ENCODE measurements around the gene MAPK8IP1.

DNA sequence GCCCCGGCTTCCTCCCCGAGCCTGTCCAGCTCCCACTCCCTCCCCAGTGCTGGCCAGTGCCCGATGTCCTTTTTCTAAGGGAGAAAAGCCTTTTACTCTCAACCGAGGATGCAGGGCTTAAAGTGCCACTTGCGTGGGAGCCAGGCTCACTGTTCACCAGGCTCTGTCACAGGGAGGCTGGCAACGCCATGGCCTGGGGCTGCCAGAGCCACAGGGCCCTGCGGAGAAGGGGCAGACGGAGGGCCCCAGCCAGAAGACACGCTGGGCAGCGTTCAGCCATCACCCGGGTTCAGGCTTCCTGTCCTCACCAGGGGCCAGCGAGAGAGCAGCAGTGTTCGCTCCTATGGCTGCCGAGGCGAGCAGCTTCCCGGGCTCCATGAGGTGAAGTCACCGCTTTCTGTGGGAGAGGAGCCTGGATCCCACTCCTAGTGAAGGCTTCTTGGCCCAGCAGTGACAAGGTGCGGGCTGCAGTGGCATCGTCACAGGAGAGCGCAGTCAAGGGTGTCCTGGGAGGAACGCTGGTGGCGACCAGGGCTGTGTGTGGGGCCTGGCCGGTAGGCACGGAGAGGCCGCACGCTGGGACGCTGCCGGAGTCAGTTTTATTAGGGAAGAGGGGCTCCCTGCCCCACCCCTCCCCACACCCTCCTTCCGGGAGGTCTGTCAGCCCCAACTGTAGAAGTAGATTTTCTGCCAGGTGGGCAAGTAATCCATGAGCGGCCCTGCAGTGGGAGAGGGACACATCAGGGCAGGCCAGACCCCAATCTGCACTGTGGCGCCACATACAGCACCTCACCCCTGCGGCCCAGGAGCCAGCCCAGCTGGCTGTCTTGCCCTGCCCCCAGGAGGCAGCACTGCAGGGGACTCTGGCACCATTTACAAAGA, 24.4 kb downstream of the MAPK8IP1 start:
- TF ChIP-seq, protein P1, sequence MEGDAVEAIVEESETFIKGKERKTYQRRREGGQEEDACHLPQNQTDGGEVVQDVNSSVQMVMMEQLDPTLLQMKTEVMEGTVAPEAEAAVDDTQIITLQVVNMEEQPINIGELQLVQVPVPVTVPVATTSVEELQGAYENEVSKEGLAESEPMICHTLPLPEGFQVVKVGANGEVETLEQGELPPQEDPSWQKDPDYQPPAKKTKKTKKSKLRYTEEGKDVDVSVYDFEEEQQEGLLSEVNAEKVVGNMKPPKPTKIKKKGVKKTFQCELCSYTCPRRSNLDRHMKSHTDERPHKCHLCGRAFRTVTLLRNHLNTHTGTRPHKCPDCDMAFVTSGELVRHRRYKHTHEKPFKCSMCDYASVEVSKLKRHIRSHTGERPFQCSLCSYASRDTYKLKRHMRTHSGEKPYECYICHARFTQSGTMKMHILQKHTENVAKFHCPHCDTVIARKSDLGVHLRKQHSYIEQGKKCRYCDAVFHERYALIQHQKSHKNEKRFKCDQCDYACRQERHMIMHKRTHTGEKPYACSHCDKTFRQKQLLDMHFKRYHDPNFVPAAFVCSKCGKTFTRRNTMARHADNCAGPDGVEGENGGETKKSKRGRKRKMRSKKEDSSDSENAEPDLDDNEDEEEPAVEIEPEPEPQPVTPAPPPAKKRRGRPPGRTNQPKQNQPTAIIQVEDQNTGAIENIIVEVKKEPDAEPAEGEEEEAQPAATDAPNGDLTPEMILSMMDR (IDR thresholded peaks at IDR 0.05; ENCODE audit: poor library complexity, severe bottlenecking): no peak
- no peak for TF ChIP-seq POLR2AphosphoS5 (IDR thresholded peaks at IDR 0.05)
- TF ChIP-seq MXI1 (conservative IDR thresholded peaks at IDR 0.05; ENCODE audit: poor library complexity, severe bottlenecking): no peak
- TF ChIP-seq TAF1 (IDR thresholded peaks at IDR 0.05; ENCODE audit: low read depth): no peak
- no peak for TF ChIP-seq EP300 (conservative IDR thresholded peaks at IDR 0.05; ENCODE audit: poor library complexity, severe bottlenecking)
